Measurements from ENCODE around the gene UHRF1.

The UHRF1 gene

GRCh38 chr19:4990306-4990705, 81.0 kb downstream of the UHRF1 start:
- DNase-seq (ENCODE audit: low read depth in 2 of 2) = no peak

DNA sequence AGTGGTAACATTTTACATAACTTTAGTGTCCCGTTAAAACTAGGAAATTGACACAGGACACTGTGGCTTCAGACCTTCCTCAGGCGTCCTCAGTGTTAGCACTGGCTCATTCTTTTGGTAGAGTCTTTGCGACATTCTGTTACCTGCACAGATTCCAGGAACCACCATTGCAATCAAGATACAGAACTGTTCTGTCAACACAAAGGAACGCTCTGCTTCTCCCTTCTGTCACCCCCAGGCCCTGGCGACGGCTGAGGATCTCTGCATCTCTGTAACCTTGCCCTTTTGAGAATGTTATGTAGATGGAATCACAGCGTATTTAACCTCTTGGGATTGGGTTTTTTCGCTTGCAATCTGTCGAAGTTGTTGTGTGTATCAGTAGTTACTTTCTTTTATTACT, 82.2 kb downstream of the UHRF1 start:
- DNase-seq (ENCODE audit: low read depth in 2 of 2) = no peak

DNA sequence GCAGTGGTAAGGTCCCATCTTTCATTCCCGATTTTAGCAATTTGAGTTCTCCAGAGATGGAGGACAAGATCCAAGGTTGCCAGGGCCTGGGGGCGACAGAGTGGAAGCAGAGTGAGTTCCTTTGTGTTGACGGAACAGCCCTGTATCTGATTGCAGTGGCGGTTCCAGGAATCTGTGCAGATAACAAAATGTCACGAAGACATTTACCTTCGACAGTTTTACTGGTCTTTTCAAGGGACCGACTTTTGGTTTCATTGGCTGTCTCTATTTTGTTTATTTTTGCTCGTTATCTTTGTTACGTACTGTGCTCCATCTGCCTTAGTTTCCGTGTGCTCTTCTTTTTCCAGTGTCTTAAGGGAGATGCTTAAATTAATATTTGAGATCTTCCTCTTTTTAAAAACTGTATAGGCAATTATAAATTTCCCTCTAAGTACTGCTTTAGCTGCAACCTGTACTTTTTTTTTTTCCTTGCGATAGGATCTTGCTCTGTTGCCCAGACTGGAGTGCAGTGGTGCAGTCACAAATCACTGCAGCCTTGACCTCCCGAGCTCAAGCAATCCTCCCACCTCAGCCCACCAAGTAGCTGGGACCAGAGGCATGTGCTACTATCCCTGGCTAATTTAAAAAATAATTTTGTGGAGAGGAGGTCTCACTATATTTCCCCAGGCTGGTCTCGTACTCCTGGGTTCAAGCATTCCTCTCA, 82.8 kb downstream of the UHRF1 start:
- no peak for DNase-seq (ENCODE audit: low read depth in 2 of 2)

- DNase-seq (ENCODE audit: low read depth in 2 of 2) = no peak
Measured at GRCh38 chr19:4993683-4994082, 84.4 kb downstream of the UHRF1 start.

DNA sequence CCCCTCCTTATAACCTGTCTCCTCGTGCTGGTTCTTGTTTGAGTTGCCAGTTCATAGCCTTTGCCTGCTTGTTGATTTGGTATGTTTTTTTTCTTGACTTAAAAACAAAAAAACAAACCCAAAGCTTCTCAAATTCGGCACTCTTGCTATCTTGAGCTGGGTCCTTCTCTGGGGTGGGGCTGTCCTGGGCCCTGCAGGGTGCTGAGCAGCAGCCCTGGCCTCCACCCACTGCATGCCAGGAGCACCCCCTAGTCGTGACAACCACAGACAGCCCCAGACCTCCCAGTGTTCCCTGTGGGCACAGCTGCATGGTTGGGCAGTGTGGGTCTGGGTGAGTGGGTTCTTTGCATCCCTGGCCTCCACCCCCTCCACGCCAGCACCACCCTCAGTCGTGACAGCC, 87.4 kb downstream of the UHRF1 start:
- DNase-seq (ENCODE audit: low read depth in 2 of 2) = no peak

- DNase-seq (ENCODE audit: low read depth in 2 of 2) = no peak
Measured at GRCh38 chr19:4997297-4997696, 88.0 kb downstream of the UHRF1 start.

DNA sequence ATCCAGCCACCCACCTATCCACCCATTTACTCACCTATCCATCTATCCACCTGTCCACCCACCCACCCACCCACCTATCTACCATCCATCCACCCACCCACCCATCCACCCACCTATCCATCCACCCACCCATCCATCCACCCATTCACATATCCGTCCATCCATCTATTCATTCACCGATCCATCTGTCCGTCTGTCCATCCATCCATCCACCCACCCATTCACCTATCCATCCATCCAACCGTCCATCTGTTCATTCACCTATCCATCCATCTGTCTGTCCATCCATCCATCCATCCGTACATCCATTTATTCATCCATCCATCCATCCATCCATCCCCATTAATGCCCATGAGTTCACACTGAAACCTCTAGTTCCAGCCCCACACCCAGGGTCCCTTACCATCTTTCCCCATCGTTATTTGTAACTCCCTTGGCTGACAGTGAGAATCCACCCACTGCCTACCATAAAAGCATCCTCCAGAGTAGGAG, 90.9 kb downstream of the UHRF1 start:
- no peak for DNase-seq (ENCODE audit: low read depth in 2 of 2)

DNA sequence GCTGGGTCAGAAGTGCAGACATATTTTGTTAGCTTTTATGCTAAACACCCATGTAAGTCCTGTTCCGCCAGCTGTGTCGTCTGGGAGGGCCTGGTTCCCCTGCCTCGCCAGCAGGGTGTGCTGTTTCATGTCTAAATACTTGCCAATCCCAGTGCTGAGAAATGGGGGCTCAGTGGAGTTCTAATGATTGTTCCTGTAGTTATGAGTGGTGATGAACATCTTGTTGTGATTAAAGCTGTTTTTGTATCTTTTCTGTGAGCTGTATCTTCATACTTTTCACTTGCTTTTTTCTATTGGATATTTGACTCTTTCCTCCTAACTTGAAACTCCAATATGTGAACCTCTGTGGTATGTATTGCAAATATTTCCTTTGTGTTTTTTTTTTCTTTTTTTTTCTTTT, 92.3 kb downstream of the UHRF1 start:
- DNase-seq (ENCODE audit: low read depth in 2 of 2) = no peak

GRCh38 chr19:5002143-5002542, 92.8 kb downstream of the UHRF1 start:
- DNase-seq (ENCODE audit: low read depth in 2 of 2) = no peak

DNA sequence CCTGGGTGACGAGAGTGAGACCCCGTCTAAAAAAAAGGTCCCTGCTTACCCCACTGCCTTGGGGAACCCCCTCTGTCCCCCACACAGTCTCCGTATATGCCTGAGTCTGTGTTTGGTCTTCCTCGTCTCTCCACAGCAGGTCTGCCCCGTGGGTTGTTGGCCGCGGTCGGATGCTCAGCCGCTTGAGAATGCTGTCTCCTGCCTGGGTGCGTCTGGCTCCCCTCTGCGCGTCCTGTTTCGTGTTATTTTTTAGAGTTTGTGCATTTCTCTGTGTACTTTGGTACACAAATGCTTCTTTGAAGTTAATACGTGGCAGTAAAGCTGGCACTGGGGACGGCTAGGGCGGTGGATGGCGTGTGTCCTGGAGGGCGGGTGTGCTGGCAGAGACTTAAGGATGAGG, 94.5 kb downstream of the UHRF1 start:
- DNase-seq (ENCODE audit: low read depth in 2 of 2) = no peak

- DNase-seq (ENCODE audit: low read depth in 2 of 2) = no peak
Measured at GRCh38 chr19:5005096-5005495, 95.8 kb downstream of the UHRF1 start.

DNA sequence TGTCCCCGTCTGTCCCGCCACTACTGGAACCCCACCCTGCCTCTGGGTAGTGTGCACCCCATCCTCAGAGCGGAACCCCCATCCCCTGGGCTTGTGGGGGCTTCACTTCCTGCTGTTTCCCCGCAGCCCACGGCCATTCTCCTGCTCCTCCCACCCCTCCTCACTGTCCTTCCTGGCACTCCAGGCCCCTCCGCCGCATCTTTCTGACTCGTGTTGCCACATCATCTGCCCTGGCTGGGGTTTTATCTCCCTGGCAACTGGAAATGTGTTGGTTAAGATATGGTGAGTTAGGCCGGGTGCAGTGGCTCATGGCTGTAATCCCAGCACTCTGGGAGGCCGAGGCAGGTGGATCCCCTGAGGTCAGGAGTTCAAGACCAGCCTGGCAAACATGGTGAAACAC, 96.9 kb downstream of the UHRF1 start:
- no peak for DNase-seq (ENCODE audit: low read depth in 2 of 2)

GRCh38 chr19:5006821-5007220, 97.5 kb downstream of the UHRF1 start:
- DNase-seq (ENCODE audit: low read depth in 2 of 2) = no peak
